Measurements from ENCODE around the gene HDAC6. TPM values are rescaled to one million over a fixed set of nuclear protein-coding genes. Genes with fewer than 3 reads are reported as not detected.
"Not testable (repeated sequence)": the region's sequence is repeated elsewhere in the genome, so short reads cannot be mapped to it uniquely, and the experiment has no call there.

The HDAC6 gene
- polyA plus RNA-seq, 3 donors from 2014 or later, result 13.2 to 22.9 (median 13.5) TPM

DNA sequence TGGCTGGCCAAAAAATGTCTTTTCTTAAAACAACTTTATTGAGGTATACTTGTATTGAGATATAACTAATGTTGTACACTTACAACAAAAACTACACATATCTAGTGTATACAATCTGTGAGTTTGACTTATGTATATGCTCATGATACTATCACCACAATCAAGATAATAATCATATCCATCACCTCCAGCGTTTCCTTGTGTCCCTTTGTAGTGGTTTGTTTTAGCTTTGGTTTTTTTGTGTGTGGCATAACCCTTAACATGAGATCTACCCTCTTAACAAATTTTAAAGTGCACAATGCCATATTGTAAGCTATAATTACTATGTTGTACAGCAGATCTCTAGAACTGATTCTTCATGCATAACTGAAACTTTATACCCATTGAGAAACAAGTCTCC is 47.0 kb downstream of the HDAC6 start:
- peaks cover 0 to 5% (median 4%) of the 10 kb centered on the region in 3 donors for H3K27me3 Mint-ChIP-seq (ENCODE audit: low read depth in 3 of 3)
- no peak for DNase-seq
- no peak overlapping the region for H3K27ac Mint-ChIP-seq

DNA sequence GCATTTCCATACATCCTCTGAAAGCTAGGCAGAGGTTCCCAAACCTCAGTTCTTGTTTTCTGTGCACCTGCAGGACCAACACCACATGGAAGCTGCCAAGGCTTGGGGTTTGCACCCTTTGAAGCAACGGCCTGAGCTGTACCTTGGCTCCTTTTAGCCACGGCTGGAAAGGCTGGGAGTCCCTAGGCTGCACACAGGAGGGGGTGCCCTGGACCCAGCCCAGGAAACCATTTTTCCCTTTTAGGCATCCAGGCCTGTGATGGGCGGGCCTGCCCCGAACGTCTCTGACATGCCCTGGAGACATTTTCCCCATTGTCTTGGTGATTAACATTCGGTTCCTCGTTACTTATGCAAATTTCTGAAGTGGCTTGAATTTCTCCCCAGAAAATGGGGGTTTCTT is 51.0 kb downstream of the HDAC6 start:
- peaks cover 8% of the 10 kb centered on the region in 3 donors for H3K27me3 Mint-ChIP-seq (ENCODE audit: low read depth in 3 of 3)
- H3K9me3 Mint-ChIP-seq, result peaks cover 0 to 3% (median 0%) of the 10 kb centered on the region in 6 donors
- no peak overlapping the region for H3K4me3 Mint-ChIP-seq
- H3K36me3 Mint-ChIP-seq, result no peaks in the 10 kb centered on the region
- no peak overlapping the region for H3K27ac Mint-ChIP-seq
- H3K4me1 Mint-ChIP-seq, result no peaks in the 10 kb centered on the region
- no peak for DNase-seq

More for the DNA sequence above, 47.0 kb downstream of the HDAC6 start:
- H3K9me3 Mint-ChIP-seq, result peaks cover 0 to 3% (median 0%) of the 10 kb centered on the region in 6 donors
- H3K4me3 Mint-ChIP-seq, result no peak overlapping the region
- no peaks in the 10 kb centered on the region for H3K4me1 Mint-ChIP-seq
- peaks cover 0 to under 1% (median 0%) of the 10 kb centered on the region in 3 donors for H3K36me3 Mint-ChIP-seq

DNA sequence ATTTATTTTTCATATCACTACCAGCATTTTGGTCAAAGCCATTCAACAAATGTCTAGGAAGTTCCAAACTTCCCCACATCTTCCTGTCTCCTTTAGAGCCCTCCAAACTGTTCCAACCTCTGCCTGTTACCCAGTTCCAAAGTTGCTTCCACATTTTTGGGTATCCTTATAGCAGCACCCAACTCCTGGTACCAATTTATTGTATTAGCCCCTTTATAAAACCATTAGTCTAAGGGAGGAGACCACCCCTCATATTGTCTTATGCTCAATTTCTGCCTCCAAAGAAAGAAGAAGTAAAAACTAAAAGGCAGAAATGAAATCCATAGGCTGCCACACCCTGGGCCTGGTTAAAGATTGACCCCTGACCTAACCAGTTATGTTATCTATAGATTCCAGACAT is 51.6 kb downstream of the HDAC6 start:
- H3K4me3 Mint-ChIP-seq; H3K9me3 Mint-ChIP-seq; H3K27ac Mint-ChIP-seq; H3K4me1 Mint-ChIP-seq; H3K27me3 Mint-ChIP-seq (ENCODE audit: low read depth in 3 of 3); H3K36me3 Mint-ChIP-seq; DNase-seq: not testable (repeated sequence)

DNA sequence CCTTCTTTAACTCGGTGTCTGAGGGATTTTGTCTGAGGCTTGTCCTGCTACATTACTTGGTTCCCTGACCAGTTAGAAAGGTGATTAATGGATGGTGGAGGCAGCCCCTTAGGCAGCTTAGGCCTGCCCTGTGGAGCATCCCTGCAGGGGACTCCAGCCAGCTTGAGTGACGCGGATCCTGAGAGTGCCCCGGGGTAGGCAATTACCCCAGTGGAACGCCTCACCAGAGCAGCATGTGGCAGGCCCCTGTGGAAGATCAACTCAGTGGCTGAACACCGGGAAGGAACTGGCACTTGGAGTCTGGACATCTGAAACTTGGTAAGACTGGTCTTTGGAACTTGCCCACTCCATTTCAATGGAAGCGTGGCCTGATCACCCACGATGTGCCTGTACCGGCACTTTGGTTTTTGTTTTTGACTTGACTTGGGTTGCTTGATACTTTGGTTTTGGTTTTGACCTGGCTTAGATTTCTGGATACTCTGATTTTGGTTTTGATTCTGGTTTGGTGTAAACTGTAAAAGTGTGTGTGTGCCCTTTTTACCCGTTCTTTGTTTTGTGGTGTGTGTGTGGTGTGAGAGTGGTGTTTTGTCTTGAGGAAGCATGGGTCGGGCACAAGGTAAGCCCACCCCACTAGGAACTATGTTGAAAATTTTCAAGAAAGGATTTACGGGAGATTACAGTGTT is 52.4 kb downstream of the HDAC6 start:
- H3K27me3 Mint-ChIP-seq (ENCODE audit: low read depth in 3 of 3); H3K9me3 Mint-ChIP-seq; H3K4me3 Mint-ChIP-seq; H3K4me1 Mint-ChIP-seq; H3K27ac Mint-ChIP-seq; DNase-seq; H3K36me3 Mint-ChIP-seq: not testable (repeated sequence)

DNA sequence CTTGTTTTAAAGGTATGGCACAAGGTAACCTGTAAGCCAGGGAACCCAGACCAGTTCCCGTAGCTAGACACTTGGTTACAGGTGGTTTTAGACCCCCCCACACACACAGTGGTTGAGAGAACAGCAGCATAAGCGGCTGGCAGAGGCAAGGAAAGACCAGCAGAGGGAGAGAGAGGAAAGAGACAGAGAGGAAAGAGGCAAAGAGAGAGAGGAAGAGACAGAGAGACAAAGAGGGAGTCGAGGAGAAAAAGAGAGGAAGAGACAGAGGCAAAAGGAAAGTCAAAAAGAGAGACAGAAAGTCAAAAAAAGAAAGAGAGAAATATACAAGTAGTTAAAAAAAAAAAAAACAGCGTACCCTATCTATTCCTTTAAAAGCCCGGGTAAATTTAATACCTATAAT is 53.0 kb downstream of the HDAC6 start:
- Mint-ChIP-seq H3K4me1 (no peaks in the 10 kb centered on the region), H3K27me3 (ENCODE audit: low read depth in 3 of 3) (peaks cover 8% of the 10 kb centered on the region in 3 donors), H3K9me3 (peaks cover 0 to 3% (median 0%) of the 10 kb centered on the region in 6 donors), H3K4me3 (no peak overlapping the region), H3K36me3 (no peaks in the 10 kb centered on the region), H3K27ac (no peak overlapping the region)
- DNase-seq, result no peak

DNA sequence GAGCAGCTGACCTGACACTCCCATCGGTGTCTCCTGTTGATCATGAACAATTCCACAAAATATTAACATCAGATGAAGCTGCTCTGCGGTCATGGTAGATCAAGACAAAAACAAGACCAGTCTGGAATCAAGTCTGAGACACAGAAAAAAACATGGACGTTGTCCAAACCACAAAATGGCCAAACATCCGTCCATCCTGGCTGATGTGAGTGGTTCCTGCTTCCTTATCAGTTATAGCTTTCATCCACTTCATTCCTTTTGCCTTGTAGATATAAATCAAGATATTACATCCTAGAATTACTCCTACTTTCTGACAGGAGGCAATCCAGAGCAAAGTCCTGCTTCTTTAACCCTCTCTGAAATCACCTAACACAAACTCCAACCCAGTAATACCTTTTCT is 62.3 kb downstream of the HDAC6 start:
- H3K27ac Mint-ChIP-seq, result no peak overlapping the region
- peaks cover 0 to 9% (median 1%) of the 10 kb centered on the region in 3 donors for H3K27me3 Mint-ChIP-seq (ENCODE audit: low read depth in 3 of 3)
- no peak overlapping the region for H3K4me3 Mint-ChIP-seq
- H3K9me3 Mint-ChIP-seq, result no peaks in the 10 kb centered on the region
- DNase-seq, result no peak
- no peaks in the 10 kb centered on the region for H3K36me3 Mint-ChIP-seq
- no peaks in the 10 kb centered on the region for H3K4me1 Mint-ChIP-seq

DNA sequence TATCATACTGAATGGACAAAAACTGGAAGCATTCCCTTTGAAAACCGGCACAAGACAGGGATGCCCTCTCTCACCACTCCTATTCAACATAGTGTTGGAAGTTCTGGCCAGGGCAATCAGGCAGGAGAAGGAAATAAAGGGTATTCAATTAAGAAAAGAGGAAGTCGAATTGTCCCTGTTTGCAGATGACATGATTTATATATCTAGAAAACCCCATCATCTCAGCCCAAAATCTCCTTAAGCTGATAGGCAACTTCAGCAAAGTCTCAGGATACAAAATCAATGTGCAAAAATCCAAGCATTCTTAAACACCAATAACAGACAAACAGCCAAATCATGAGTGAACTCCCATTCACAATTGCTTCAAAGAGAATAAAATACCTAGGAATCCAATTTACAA is 70.2 kb downstream of the HDAC6 start:
- H3K27ac Mint-ChIP-seq; H3K36me3 Mint-ChIP-seq; H3K9me3 Mint-ChIP-seq; H3K4me3 Mint-ChIP-seq; DNase-seq; H3K4me1 Mint-ChIP-seq; H3K27me3 Mint-ChIP-seq (ENCODE audit: low read depth in 3 of 3): not testable (repeated sequence)

Other genes with a start within 250 kb of the HDAC6 start
- 100 to 1,000 TPM; 251 to 286 (median 252) TPM for gene RBM3, start 227.6 kb upstream of the HDAC6 start, polyA plus RNA-seq
- 10 to 100 TPM; 67.1 to 78.1 (median 75.4) TPM for gene WDR13, start 204.6 kb upstream of the HDAC6 start, polyA plus RNA-seq
- gene WAS, start 118.3 kb upstream of the HDAC6 start, polyA plus RNA-seq, result 10 to 100 TPM; 15.2 to 43.0 (median 18.3) TPM
- 10 to 100 TPM; 13.0 to 18.5 (median 16.4) TPM for gene SUV39H1, start 105.3 kb upstream of the HDAC6 start, polyA plus RNA-seq
- not detected for gene GLOD5, start 40.3 kb upstream of the HDAC6 start, polyA plus RNA-seq
- gene GATA1, start 15.5 kb upstream of the HDAC6 start, polyA plus RNA-seq, result under 1 TPM in 1 of 3 donors, not detected in 2; 0.28 TPM
- gene ERAS, start 24.4 kb downstream of the HDAC6 start, polyA plus RNA-seq, result not detected
- gene PCSK1N, start 33.5 kb downstream of the HDAC6 start, polyA plus RNA-seq, result under 1 TPM in 2 of 3 donors, not detected in 1; 0.20 to 0.32 TPM
- 10 to 100 TPM; 76.0 to 88.2 (median 85.3) TPM for gene TIMM17B, start 95.7 kb downstream of the HDAC6 start, polyA plus RNA-seq
- gene PQBP1, start 95.9 kb downstream of the HDAC6 start, polyA plus RNA-seq, result 100 to 1,000 TPM in 2 of 3 donors, 10 to 100 TPM in 1; 92.6 to 118 (median 108) TPM
- 10 to 100 TPM; 17.0 to 20.6 (median 20.2) TPM for gene SLC35A2, start 109.6 kb downstream of the HDAC6 start, polyA plus RNA-seq
- 100 to 1,000 TPM in 2 of 3 donors, 10 to 100 TPM in 1; 86.0 to 158 (median 146) TPM for gene PIM2, start 117.0 kb downstream of the HDAC6 start, polyA plus RNA-seq
- gene OTUD5, start 155.5 kb downstream of the HDAC6 start, polyA plus RNA-seq, result 10 to 100 TPM; 25.2 to 35.5 (median 26.7) TPM
- under 1 TPM in 1 of 3 donors, not detected in 2; 0.12 TPM for gene KCND1, start 169.8 kb downstream of the HDAC6 start, polyA plus RNA-seq
- 10 to 100 TPM in 1 of 3 donors, 1 to 10 TPM in 1, under 1 TPM in 1; 0.62 to 19.8 (median 7.7) TPM for gene GRIPAP1, start 200.2 kb downstream of the HDAC6 start, polyA plus RNA-seq
- 1 to 10 TPM; 1.1 to 9.0 (median 4.2) TPM for gene TFE3, start 241.3 kb downstream of the HDAC6 start, polyA plus RNA-seq

Measured in immature natural killer cell (primary cell).